ENCODE measurements around the gene ZC3H4.

DNA sequence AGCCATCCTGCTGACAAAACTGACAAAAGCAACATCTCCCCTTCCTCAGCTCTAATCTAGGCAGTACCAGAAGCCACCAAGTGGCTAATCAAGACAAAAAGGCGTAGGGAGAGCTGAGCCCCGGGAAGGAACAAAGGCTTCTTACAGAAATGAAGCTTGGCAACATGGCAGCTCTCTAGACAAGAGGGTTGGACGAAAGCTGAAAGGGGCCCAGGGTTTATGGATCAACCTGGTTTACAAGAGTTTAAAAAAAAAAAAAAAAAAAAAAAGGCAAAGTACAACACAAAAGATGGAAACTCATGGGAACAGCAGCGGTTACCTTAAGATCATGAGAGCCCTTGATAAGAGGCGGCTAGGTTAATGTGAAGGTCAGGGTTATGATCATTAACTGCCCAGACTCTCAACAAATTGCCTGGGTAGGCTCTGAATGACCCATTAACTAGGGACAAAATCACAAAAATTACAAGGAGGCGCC, 14.0 kb downstream of the ZC3H4 start:
- TF ChIP-seq, protein P1, sequence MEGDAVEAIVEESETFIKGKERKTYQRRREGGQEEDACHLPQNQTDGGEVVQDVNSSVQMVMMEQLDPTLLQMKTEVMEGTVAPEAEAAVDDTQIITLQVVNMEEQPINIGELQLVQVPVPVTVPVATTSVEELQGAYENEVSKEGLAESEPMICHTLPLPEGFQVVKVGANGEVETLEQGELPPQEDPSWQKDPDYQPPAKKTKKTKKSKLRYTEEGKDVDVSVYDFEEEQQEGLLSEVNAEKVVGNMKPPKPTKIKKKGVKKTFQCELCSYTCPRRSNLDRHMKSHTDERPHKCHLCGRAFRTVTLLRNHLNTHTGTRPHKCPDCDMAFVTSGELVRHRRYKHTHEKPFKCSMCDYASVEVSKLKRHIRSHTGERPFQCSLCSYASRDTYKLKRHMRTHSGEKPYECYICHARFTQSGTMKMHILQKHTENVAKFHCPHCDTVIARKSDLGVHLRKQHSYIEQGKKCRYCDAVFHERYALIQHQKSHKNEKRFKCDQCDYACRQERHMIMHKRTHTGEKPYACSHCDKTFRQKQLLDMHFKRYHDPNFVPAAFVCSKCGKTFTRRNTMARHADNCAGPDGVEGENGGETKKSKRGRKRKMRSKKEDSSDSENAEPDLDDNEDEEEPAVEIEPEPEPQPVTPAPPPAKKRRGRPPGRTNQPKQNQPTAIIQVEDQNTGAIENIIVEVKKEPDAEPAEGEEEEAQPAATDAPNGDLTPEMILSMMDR (IDR thresholded peaks at IDR 0.05), result no peak
- TF ChIP-seq POLR2A (IDR thresholded peaks at IDR 0.05) (no peak), EP300 (IDR thresholded peaks at IDR 0.05) (no peak)

All from tibial nerve (tissue), 4 donors.